K562 (cell line): Measurements from ENCODE around the gene GPR152. TPM values are rescaled to one million over a fixed set of nuclear protein-coding genes. Genes with fewer than 3 reads are reported as not detected.

Experiments
- CGGBP1 ChIP-seq: fragments of 250-450 bp; sonication (Bioruptor Pico); IDR thresholded peaks from 2 replicates; pipeline ENCODE4 v1.9.0; 2021; ENCODE audit warnings: mild to moderate bottlenecking
- EGR1 ChIP-seq: fragments of 450-650 bp; conservative IDR thresholded peaks from 2 replicates; pipeline ENCODE4 v1.6.1; 2017; ENCODE audit warnings: mild to moderate bottlenecking
- ETV5 ChIP-seq: sonication (generic); formaldehyde crosslinking; IDR thresholded peaks from 2 replicates; pipeline ENCODE4 v1.4.0; 2020; ENCODE audit warnings: low read depth, mild to moderate bottlenecking, missing genetic modification reagents
- NFIC ChIP-seq: fragments of 450-650 bp; IDR thresholded peaks from 2 replicates; pipeline ENCODE4 v1.6.1; 2017; ENCODE audit warnings: mild to moderate bottlenecking, inconsistent platforms
- NFXL1 ChIP-seq: fragments of 450-650 bp; formaldehyde crosslinking; IDR thresholded peaks from 2 replicates; pipeline ENCODE4 v1.4.0; 2021; ENCODE audit warnings: mild to moderate bottlenecking
- NKRF ChIP-seq: fragments of 450-650 bp; IDR thresholded peaks from 2 replicates; pipeline ENCODE4 v1.6.1; 2016; ENCODE audit warnings: borderline replicate concordance
- NONO ChIP-seq, 2 experiments: fragments of 200-400 bp in 1 of 2; fragments of 450-650 bp in 1 of 2; formaldehyde crosslinking in 1 of 2; IDR thresholded peaks; 2 replicates each; pipeline ENCODE4 v1.6.1; 2017; ENCODE audit warnings: low read depth in 2 of 2, mild to moderate bottlenecking in 2 of 2, moderate library complexity in 2 of 2, low read length in 1 of 2
- ZC3H8 ChIP-seq: fragments of 450-650 bp; IDR thresholded peaks from 2 replicates; pipeline ENCODE4 v1.6.1; 2017
- ZFX ChIP-seq: sonication (generic); formaldehyde crosslinking; IDR thresholded peaks from 2 replicates; pipeline ENCODE4 v1.8.0; 2022; ENCODE audit warnings: mild to moderate bottlenecking, missing genetic modification reagents, moderate library complexity
- ZNF76 ChIP-seq: fragments of 250-450 bp; sonication (Bioruptor Pico); IDR thresholded peaks from 2 replicates; pipeline ENCODE4 v1.4.0; 2020; ENCODE audit warnings: mild to moderate bottlenecking, moderate library complexity, borderline replicate concordance
- polyA plus RNA-seq, 8 experiments: library from polyadenylated mRNA; depleted of rRNA in 4 of 8; stranded (reverse) in 5 of 8; unstranded in 3 of 8; fragments of >200 nt; fragmentation: Nextera tagmentation in 2 of 8; fragmentation: Illumina TruSeq in 1 of 8; extraction: Ambion mirVana in 2 of 8; extraction: Trizol in 1 of 8; gene quantifications; 2 replicates each; pipeline versions ENCODE4 v1.2.1 to v1.2.3, GENCODE V29; 2011 to 2014; ENCODE audit warnings: inconsistent platforms in 1 of 8, missing spikeins in 1 of 8
- total RNA-seq, 7 experiments: library from RNA; depleted of rRNA in 6 of 7; stranded (reverse); fragments of >200 nt in 6 of 7; fragmentation: Illumina TruSeq in 2 of 7; extraction: Trizol in 2 of 7; gene quantifications; 2 replicates each; pipeline versions ENCODE4 v1.2.1 to v1.2.3, GENCODE V29; 2011 to 2021; ENCODE audit warnings: low replicate concordance in 1 of 7
- TF ChIP-seq, protein P1 (sequence below): sonication (generic); formaldehyde crosslinking; IDR thresholded peaks from 2 replicates; pipeline ENCODE4 v1.8.0; 2022; ENCODE audit warnings: missing genetic modification reagents, mild to moderate bottlenecking, borderline replicate concordance
- TF ChIP-seq, protein P2 (sequence below): sonication (generic); formaldehyde crosslinking; IDR thresholded peaks from 2 replicates; pipeline ENCODE4 v1.8.1; 2023; ENCODE audit warnings: mild to moderate bottlenecking, missing genetic modification reagents, moderate library complexity
- TF ChIP-seq, protein P3 (sequence below): fragments of 250-450 bp; sonication (Bioruptor Pico); IDR thresholded peaks from 2 replicates; pipeline ENCODE4 v1.8.0; 2022; ENCODE audit warnings: inconsistent platforms, mild to moderate bottlenecking, moderate library complexity, borderline replicate concordance

The GPR152 gene
- total and polyA plus RNA-seq, 9 of the 15 experiments (the other 6 are each of a cell fraction or from before 2014, with no cell fraction given) = not detected

- TF ChIP-seq ZNF76 (CRISPR knock-in tag) (no peak), ZFX (CRISPR knock-in tag) (peak; percentile 40; the same call in 1 of the 2 replicates), ZC3H8 (0 out of 2 replicates have a peak, but pooled peaks have one; percentile 29), NFXL1 (no peak), NONO (IDR thresholded peaks at IDR 0.05; ENCODE audit: low read depth in 2 of 2, low read length in 1 of 2) (no peak), NKRF (no peak), CGGBP1 (CRISPR knock-in tag) (no peak), EGR1 (peak; percentile 16; the same call in 1 of the 2 replicates), NFIC (no peak), ETV5 (CRISPR knock-in tag) (no peak)
- TF ChIP-seq, protein P1, sequence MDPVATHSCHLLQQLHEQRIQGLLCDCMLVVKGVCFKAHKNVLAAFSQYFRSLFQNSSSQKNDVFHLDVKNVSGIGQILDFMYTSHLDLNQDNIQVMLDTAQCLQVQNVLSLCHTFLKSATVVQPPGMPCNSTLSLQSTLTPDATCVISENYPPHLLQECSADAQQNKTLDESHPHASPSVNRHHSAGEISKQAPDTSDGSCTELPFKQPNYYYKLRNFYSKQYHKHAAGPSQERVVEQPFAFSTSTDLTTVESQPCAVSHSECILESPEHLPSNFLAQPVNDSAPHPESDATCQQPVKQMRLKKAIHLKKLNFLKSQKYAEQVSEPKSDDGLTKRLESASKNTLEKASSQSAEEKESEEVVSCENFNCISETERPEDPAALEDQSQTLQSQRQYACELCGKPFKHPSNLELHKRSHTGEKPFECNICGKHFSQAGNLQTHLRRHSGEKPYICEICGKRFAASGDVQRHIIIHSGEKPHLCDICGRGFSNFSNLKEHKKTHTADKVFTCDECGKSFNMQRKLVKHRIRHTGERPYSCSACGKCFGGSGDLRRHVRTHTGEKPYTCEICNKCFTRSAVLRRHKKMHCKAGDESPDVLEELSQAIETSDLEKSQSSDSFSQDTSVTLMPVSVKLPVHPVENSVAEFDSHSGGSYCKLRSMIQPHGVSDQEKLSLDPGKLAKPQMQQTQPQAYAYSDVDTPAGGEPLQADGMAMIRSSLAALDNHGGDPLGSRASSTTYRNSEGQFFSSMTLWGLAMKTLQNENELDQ (CRISPR knock-in tag) = no peak
- TF ChIP-seq, protein P2, sequence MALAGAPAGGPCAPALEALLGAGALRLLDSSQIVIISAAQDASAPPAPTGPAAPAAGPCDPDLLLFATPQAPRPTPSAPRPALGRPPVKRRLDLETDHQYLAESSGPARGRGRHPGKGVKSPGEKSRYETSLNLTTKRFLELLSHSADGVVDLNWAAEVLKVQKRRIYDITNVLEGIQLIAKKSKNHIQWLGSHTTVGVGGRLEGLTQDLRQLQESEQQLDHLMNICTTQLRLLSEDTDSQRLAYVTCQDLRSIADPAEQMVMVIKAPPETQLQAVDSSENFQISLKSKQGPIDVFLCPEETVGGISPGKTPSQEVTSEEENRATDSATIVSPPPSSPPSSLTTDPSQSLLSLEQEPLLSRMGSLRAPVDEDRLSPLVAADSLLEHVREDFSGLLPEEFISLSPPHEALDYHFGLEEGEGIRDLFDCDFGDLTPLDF = no peak
- TF ChIP-seq, protein P3, sequence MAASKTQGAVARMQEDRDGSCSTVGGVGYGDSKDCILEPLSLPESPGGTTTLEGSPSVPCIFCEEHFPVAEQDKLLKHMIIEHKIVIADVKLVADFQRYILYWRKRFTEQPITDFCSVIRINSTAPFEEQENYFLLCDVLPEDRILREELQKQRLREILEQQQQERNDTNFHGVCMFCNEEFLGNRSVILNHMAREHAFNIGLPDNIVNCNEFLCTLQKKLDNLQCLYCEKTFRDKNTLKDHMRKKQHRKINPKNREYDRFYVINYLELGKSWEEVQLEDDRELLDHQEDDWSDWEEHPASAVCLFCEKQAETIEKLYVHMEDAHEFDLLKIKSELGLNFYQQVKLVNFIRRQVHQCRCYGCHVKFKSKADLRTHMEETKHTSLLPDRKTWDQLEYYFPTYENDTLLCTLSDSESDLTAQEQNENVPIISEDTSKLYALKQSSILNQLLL (CRISPR knock-in tag) = no peak
- TF ChIP-seq, all 486 proteins: peak for 89
These were observed 16.0 kb downstream of the GPR152 start (continued) for GRCh38 chr11:67436459-67437081.
